IPS-11a (cell line): ENCODE measurements around the gene DACH1.

Source experiments
- H3K4me3 ChIP-seq: one replicate; pipeline ENCODE4 v1.5.1; 2013; ENCODE audit warnings: low read depth, low read length, control low read depth

Gene DACH1

GRCh38 chr13:71437704-71438103 lies 429.3 kb downstream of the DACH1 start:
- no peak overlapping the region for H3K4me3 ChIP-seq

GRCh38 chr13:71430681-71431080 lies 436.3 kb downstream of the DACH1 start:
- H3K4me3 ChIP-seq, result no peak overlapping the region

GRCh38 chr13:71417205-71417604 lies 449.8 kb downstream of the DACH1 start:
- no peak overlapping the region for H3K4me3 ChIP-seq

- no peak overlapping the region for H3K4me3 ChIP-seq
Measured at GRCh38 chr13:71412231-71412630, 454.8 kb downstream of the DACH1 start.

GRCh38 chr13:71408416-71408815 lies 458.6 kb downstream of the DACH1 start:
- no peak overlapping the region for H3K4me3 ChIP-seq

GRCh38 chr13:71399631-71400215 lies 467.3 kb downstream of the DACH1 start:
- H3K4me3 ChIP-seq, result no peak overlapping the region

- H3K4me3 ChIP-seq, result no peak overlapping the region
Measured at GRCh38 chr13:71396149-71396548, 470.9 kb downstream of the DACH1 start.

GRCh38 chr13:71395053-71395452 lies 472.0 kb downstream of the DACH1 start:
- no peak overlapping the region for H3K4me3 ChIP-seq

GRCh38 chr13:71394176-71394575 lies 472.8 kb downstream of the DACH1 start:
- no peak overlapping the region for H3K4me3 ChIP-seq
